HG02571 (cell line): ENCODE data around the gene DNASE1.
"Not testable (repeated sequence)": the region's sequence is repeated elsewhere in the genome, so short reads cannot be mapped to it uniquely, and the experiment has no call there.

Experiments used
- ATAC-seq: cut with Tn5 transposase; IDR thresholded peaks from one replicate; pipeline ENCODE4 v1.9.1; 2021; ENCODE audit warnings: mild to moderate bottlenecking, moderate library complexity; ENCODE audit not compliant: unreplicated experiment

Gene DNASE1

DNA sequence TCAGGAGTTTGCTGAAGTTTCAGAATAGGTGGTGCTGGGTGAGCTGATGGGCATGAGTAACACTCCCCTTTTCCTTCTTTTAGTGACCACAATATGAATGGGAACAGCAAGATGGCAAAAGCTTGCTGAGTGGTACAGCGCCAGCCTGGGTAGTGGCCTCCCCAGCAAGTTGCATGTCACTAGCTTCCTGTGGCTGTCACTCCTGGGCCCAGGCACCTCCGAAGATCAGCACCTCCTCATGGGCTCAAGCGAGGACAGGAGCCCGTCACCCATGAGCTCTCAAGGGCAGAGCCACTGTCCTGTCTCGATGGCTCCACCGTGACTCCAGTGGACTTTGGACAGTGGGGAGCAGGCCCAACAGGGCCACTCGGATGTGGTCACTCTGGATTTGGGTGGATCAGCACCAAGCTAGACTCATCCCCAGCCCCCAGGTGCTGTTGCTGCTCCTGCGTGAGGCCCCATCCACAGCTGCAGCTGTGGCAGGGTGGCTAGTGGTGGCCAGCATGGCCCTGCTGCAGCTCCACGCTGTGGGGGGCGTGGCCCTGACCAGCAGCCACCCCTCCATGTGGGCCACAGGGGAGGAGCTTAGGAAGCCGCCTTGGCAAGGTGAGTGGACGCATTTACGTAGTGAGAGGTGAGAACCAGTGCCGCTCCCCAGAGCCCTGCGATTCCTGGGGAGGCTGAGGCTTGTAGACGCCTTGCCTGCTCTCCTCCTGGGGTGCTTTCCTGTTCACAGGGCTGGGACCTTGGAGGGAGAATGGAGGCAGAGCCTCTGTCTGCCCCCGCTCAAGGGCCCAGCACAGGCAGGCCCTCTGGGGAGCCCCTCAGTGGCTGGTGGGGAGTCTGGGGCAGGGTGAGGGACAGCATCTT lies 13.6 kb upstream of the DNASE1 start:
- no peak for ATAC-seq

DNA sequence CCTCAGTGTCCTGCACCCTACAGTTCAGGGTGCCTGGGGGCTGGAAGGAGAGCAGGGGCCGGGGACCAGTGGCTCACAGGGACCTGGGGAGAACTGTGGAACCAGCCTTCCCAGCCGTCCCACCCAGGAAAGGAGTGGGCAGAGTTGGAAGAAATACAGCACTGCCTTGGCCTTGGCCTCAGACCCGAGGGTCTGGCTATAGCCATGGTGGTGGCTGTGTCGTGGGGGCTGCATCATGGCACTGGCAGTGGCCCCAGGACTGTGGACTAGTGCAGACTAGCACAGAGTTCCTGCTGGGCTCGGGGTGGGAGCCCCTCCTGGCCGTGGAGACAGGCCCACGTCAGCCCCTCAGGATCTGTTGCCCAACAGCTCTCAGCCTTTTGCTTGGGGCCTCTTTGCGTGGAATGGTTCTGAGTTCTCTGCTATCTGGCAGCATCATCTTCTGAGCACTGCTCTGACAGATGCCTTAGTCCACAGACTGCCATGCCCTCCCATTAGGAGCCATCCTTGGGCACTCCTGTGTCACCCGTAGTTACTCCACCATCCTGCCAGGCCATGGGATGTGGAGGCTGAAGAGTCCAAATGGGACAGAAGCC lies 12.6 kb upstream of the DNASE1 start:
- ATAC-seq = no peak

GRCh38 chr16:3642397-3643094 lies 11.9 kb upstream of the DNASE1 start:
- no peak for ATAC-seq

DNA sequence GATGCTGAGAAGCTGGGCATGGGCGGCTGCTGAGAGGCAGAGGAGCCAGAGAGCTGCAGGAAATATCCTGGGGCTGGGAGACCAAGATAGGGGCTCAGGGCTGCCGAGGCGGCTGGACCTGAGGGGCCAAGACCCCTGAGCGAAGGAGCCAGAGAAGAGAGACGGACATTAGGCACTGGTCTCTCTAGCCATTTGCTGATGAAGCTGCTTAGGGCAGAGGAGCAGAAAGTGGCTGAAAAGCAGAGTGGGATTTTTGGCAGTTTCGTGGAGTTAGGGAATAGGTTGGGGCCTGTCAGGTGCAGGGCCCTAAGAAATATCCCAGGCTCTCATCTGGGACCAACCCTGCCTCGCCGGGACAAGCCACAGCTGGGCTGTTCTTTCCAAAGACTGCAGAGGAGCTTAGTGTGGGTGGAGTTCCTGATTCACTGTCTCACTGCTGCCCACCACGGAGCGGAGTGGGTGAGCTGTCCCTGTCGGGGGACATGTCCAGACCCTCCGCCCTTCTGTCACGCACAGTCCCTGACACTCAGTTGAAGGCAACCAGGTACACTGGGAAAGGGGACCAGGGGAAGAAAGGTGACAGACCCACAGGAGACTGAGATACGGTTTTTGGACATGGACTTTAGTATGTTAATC lies 11.3 kb upstream of the DNASE1 start:
- no peak for ATAC-seq

DNA sequence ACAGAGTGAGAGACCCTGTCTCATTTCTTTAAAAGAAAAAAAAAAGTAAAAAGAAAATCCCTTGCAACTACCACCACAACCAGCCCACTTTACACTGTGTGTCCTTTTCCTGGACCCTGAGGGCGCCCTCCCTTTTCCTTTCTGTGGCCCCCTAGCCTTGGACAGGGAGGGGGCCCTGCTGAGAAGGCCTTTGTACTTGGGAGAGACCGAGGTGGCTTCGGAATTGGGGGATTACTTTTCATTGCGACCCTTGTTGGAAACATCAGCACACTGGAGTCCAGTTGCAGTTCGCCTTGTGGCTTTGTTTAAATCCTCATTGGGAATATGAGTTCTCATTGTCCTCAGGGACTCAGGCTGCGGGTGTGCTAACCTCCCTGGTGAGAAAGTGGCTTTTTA lies 9.4 kb upstream of the DNASE1 start:
- ATAC-seq = no peak

DNA sequence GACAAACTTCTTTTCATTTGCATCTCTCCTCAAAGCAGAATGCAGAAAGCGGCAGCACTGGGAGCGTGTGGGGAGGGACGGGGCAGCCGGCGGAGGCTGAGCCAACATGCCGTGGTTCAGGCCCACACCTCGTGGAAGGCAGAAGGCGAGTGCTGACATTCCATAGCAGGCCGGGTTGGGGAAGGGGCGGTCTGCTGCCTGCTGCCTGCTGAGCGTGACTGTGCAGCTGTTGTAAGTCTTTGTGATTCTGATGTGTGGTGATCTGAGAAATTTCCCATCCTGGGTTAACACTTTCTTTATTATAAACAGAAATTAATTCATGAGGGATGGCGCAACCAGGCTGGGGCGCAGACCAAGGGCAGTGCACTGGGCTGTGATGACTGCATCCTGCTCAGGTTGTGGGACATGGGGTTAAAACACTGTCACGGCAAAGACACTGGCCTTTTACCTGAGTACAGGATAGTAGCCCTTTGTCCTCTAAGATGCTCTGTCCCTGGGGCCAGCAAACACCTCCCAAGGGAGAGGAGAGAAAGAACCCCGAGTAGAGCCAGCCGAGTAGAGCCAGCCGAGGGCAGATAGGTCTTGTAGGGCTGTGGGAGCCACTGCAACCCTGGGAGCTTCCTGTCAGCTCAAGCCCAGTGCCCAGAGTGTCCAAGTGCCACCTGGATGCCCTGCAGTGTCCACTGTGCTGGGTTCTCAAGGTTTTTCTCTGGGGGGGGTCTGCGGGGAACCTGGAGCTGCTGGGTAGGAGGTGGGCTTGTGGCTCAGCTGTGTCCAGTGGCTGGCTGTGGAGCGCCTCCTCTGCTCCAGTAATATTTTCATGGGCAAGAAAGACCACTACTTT lies 8.8 kb upstream of the DNASE1 start:
- ATAC-seq = no peak

DNA sequence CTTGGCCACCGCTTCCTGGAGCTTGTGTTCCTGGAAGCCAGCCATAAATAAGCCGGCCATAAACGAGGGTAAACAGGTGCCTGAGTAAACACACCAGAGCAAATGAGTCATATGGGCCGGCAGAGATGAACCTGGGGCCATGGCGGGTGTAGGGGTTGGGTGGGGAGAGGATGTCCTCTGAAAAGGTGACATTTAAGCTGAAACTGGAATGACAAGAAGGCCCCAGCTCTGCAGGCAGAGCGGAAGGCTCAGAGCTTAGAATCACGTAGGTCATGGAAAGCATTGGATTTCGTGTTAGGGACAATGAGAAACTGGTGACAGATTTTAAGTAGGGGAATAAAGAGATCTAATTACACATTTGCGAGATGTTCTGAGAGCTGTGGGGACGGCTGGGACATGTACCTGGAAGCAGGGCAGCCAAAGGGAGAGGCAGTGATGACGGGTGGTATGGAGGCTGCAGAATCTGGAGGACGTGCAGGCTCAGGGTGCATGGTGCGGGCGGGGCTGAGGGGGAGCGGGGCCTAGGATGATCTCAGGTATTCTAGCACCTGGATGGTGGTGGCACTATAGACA lies 8.1 kb upstream of the DNASE1 start:
- ATAC-seq = no peak

GRCh38 chr16:3650631-3651265 lies 3.7 kb upstream of the DNASE1 start:
- ATAC-seq = no peak

- ATAC-seq = no peak
These were observed 2.8 kb upstream of the DNASE1 start for GRCh38 chr16:3651461-3652372.

DNA sequence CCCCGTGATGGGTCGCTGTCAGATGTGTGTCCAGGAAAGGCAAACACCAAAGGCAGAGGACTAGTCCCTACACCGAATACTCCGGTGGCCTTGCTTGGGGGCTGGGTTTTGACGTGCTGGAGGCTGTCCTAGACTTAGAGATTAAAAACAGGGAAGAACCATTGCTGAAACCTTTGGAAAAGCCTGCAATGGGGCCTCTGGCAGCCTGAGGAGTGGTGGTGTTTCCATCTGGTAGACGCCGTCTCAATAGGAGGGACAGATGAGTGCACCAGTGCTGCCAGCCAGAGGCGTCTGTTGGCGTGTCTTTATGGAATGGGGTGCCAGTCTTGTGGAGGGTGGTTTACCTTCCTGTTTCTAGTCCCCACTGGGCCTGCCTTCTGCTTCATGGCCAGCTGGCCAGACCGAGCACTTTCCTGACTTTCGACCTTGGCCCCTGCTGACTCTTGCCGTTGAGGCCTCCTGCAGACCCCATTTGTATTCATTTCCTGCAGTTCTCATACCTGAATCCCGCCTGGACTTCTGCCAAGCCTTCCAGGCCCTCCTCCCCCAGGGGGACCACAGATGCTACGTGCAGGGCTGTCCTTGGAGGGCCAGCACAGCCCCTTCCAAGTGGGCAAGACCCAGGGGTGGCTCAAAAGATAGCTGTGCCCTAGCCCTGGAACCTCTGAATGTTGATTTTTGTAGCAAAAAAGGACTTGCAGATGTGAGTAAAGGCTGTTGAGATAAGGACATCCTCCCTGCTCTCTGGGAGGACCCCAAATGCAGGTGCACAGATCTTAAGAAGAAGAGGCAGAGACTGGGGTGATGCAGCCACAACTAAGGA lies 1.9 kb upstream of the DNASE1 start:
- no peak for ATAC-seq

GRCh38 chr16:3655030-3655395 lies 522 bp downstream of the DNASE1 start:
- ATAC-seq = no peak

DNA sequence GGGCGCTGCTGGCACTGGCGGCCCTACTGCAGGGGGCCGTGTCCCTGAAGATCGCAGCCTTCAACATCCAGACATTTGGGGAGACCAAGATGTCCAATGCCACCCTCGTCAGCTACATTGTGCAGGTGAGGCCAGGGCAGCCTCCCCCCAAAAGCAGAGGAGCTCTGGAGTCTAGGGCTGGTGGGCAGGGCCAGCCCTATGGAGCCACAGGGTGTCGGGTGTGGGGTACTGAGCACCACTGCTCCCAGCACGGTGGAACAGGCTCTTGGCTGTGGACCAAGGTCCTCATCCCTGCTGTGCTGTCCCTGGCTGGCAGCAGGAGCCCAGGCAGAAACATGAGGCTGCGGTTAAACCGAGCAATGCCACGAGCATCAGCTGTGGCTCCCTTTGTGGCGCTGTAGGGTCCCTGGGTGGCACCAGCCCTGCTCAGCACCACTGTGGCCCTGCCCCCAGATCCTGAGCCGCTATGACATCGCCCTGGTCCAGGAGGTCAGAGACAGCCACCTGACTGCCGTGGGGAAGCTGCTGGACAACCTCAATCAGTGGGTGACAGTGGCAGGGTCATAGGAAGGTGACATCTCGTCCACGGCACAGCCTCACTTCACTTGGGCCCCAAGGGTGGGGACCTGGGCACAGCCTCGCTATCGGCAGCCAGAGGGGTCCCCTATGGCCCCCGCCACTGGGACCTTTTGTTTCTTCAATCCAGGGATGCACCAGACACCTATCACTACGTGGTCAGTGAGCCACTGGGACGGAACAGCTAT lies 1.1 kb downstream of the DNASE1 start:
- ATAC-seq = no peak

DNA sequence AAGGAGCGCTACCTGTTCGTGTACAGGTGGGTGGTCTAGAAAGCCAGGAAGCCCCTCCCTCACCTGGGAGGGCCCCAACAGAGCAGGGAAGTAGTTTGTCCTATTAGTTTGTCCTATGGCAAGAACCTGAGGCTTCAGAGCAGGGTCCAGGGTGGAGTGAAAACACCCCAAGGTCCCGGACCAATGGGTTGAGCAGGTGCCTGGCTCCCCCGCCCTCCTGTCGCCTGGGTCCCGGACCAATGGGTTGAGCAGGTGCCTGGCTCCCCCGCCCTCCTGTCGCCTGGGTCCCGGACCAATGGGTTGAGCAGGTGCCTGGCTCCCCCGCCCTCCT lies 1.6 kb downstream of the DNASE1 start:
- not testable (repeated sequence) for ATAC-seq

GRCh38 chr16:3656491-3657468 lies 2.3 kb downstream of the DNASE1 start:
- no peak for ATAC-seq

DNA sequence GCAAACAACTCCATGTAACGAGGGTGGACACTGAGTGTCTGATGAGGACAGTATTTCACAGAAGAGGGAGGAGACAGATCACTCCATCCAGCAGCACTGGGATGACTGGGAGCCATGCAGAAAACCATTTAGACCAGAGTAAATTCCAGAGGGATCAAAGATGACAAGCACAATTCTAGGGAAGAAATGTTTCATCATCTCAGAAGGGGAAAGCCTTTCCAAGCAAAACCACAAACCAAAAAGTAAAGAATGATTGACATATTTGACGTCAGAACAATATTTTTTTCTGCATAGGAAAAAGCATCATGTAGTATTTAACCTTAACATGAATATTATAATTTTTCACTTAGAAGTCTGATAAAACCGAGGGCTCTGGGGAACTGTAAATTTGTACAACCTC lies 4.8 kb downstream of the DNASE1 start:
- no peak for ATAC-seq

GRCh38 chr16:3661311-3661710 lies 6.8 kb downstream of the DNASE1 start:
- ATAC-seq = no peak
